Kidney (tissue), 14 donors: Measurements from ENCODE around the gene DYNC1H1. TPM values are rescaled to one million over a fixed set of nuclear protein-coding genes. Genes with fewer than 3 reads are reported as not detected.
A peak's percentile ranks its signal among the peaks of the same experiment; 100 is the strongest.

ENCODE experiments used
- DNase-seq, 5 donors: peaks; one replicate each; pipeline ENCODE4 v3.0.0-alpha.2; 2013 to 2020
- FAIRE-seq: peaks from 2 replicates; lab custom pipeline; 2012; peaks lifted over from hg19 to GRCh38; lab: Jason Lieb, UNC
- H3K27ac ChIP-seq, 2 donors: one replicate each; pipeline ENCODE4 v1.7.0; 2013; ENCODE audit warnings: low read depth in 2 of 2, low read length in 2 of 2, inconsistent platforms in 1 of 2
- H3K27me3 ChIP-seq: one replicate; pipeline ENCODE4 v1.7.1; 2013; ENCODE audit warnings: low read length, inconsistent platforms; ENCODE audit not compliant: control insufficient read depth, insufficient read depth
- H3K36me3 ChIP-seq, 3 donors: one replicate each; pipeline versions ENCODE4 v1.7.0 to v1.7.1; 2013; ENCODE audit warnings: low read length in 3 of 3, control low read depth in 1 of 3, inconsistent platforms in 1 of 3; ENCODE audit not compliant: insufficient read depth in 3 of 3, control insufficient read depth in 2 of 3
- H3K4me1 ChIP-seq, 3 donors: one replicate each; pipeline versions ENCODE4 v1.7.0 to v1.7.1; 2013; ENCODE audit warnings: low read length in 3 of 3, inconsistent platforms in 1 of 3, low read depth in 1 of 3; ENCODE audit not compliant: control insufficient read depth in 2 of 3, insufficient read depth in 2 of 3
- H3K4me3 ChIP-seq, 3 donors: one replicate each; pipeline versions ENCODE4 v1.7.0 to v1.8.1; 2013; ENCODE audit warnings: low read length in 3 of 3, control low read depth in 1 of 3, inconsistent platforms in 1 of 3
- H3K9ac ChIP-seq, 3 donors: one replicate each; pipeline versions ENCODE4 v1.7.0 to v1.7.1; 2013; ENCODE audit warnings: low read length in 3 of 3, control low read depth in 1 of 3, inconsistent platforms in 1 of 3
- H3K9me3 ChIP-seq, 3 donors: one replicate each; pipeline versions ENCODE4 v1.7.0 to v1.7.1; 2013; ENCODE audit warnings: low read length in 3 of 3, control low read depth in 1 of 3, inconsistent platforms in 1 of 3; ENCODE audit not compliant: control insufficient read depth in 2 of 3, insufficient read depth in 1 of 3
- CTCF ChIP-seq: IDR thresholded peaks from 3 replicates; pipeline ENCODE4 v1.5.1; 2012; ENCODE audit warnings: mild to moderate bottlenecking, moderate library complexity, borderline replicate concordance; ENCODE audit not compliant: insufficient read depth; ENCODE audit errors: extremely low read depth
- intact Hi-C: fragments of 100-400 bp; cut with DNase I; formaldehyde crosslinking; loops from one replicate; pipeline ENCODE4 v1.11.1; 2022
- polyA plus RNA-seq: library from polyadenylated mRNA; stranded (reverse); fragments of 350-450 nt; fragmentation: Illumina TruSeq; extraction: RNeasy Lipid Tissue Mini Kit (QIAGEN cat#74804); gene quantifications from one replicate; pipeline ENCODE4 v1.2.3, GENCODE V29; 2014; ENCODE audit warnings: low read depth, low replicate concordance; ENCODE audit not compliant: insufficient read depth
- total RNA-seq: library from RNA; stranded (reverse); fragmentation: NEBNext Ultra II Directional; extraction: Animal tissue kit (Norgen Biotek cat#: 25700); gene quantifications from one replicate; pipeline ENCODE4 v1.2.1, GENCODE V29; 2021
- donor health status: control.
- donor health status: control.
- donor health status: control.
- donor health status: control.
- donor health status: control.
- donor health status: DM: yes; HTN: yes; CAD: no.
- donor health status: Normal renal cell carcinoma (clear cell type).

Gene DYNC1H1
- total and polyA plus RNA-seq, 2 donors from 2014 or later: 132 to 390 TPM

- FAIRE-seq (no peak), DNase-seq (no peak)
- Histone ChIP-seq H3K4me1 (peaks cover 0 to 8% (median 5%) of the 10 kb centered on the region in 3 donors), H3K27me3 (no peaks in the 10 kb centered on the region), H3K9me3 (no peaks in the 10 kb centered on the region), H3K36me3 (no peaks in the 10 kb centered on the region), H3K27ac (no peak overlapping the region), H3K4me3 (no peak overlapping the region), H3K9ac (no peak overlapping the region)
- no peak for TF ChIP-seq CTCF
- intact Hi-C loops: no loop called here
These were observed 131.0 kb downstream of the DYNC1H1 start for GRCh38 chr14:102095231-102095870.

GRCh38 chr14:102095871-102096568, 131.6 kb downstream of the DYNC1H1 start:
- Histone ChIP-seq H3K4me1 (peaks cover 0 to 8% (median 5%) of the 10 kb centered on the region in 3 donors), H3K4me3 (no peak overlapping the region), H3K27me3 (no peaks in the 10 kb centered on the region), H3K9me3 (no peaks in the 10 kb centered on the region), H3K9ac (no peak overlapping the region), H3K27ac (no peak overlapping the region), H3K36me3 (no peaks in the 10 kb centered on the region)
- FAIRE-seq: no peak
- intact Hi-C loops: no loop called here
- peak in 1 of 5 donors; percentile 11 for DNase-seq
- no peak for TF ChIP-seq CTCF

GRCh38 chr14:102096569-102097188, 132.3 kb downstream of the DYNC1H1 start:
- FAIRE-seq (peak; percentile 60), DNase-seq (peak; percentile 84 to 94 (median 90))
- Histone ChIP-seq H3K9me3 (no peaks in the 10 kb centered on the region), H3K27ac (no peak overlapping the region), H3K9ac (no peak overlapping the region), H3K27me3 (no peaks in the 10 kb centered on the region), H3K36me3 (no peaks in the 10 kb centered on the region), H3K4me1 (peaks cover 0 to 8% (median 5%) of the 10 kb centered on the region in 3 donors), H3K4me3 (no peak overlapping the region)
- peak; percentile 79 for TF ChIP-seq CTCF
- intact Hi-C loops: no loop called here
